ENCODE results near the gene OSBPL9. TPM values are rescaled to one million over a fixed set of nuclear protein-coding genes. Genes with fewer than 3 reads are reported as not detected.

The OSBPL9 gene
- polyA plus RNA-seq, 1 experiment, result 68.3 TPM

DNA sequence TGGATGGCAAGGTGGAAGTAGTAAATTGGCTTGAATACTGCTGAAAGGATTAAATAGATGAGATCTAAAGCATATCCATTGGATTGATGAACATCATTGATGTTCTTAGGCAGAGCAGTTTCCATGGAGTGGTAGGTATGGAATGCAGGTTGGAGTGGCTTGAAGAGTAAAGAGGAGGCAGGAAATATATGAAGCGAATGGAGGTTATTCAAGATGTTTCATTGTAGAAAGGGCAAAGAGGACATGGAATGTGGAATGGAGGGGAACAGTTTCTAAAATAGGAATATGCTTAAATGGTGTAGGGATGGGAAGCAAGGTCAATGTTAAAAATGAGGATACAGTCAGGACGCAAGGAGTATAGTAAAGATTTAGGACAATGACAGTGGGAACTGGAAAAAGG, 6.1 kb downstream of the OSBPL9 start:
- DNase-seq (ENCODE audit: low read depth), result no peak
- TF ChIP-seq CTCF (IDR thresholded peaks at IDR 0.05; ENCODE audit: insufficient read depth, low read depth, low read length), result no peak
- Histone ChIP-seq H3K27me3 (ENCODE audit: control insufficient read depth, insufficient read depth, low read length) (no peaks in the 10 kb centered on the region), H3K36me3 (ENCODE audit: control insufficient read depth, insufficient read depth, low read length) (no peaks in the 10 kb centered on the region), H3K4me3 (ENCODE audit: low read depth, low read length) (no peak overlapping the region)
- ChIA-PET CTCF (interaction anchor here (1.0 to 2.7 kb wide), 2 partner anchors 9 to 146 kb away, joined by 3 to 10 read pairs; no protein-coding TSS in a partner anchor), POLR2A (no interaction called here)

DNA sequence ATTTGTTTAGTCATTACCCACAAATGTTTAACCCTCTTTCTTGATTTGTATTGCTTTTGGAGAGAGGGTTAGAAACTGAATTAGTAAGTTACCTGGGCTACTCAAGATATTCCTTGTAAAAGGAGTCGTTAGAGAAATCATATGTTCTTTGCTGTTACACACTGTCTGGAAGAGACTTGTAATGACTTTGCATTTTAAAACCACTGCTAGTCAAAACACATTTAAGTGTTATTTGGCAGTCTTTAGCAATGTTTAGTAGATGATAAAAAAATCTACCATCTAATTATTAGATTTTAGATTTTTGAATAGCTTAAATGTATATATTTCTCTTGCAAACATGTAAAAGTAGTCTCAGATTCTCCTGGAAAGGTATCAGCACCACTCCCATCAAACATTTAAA, 6.6 kb downstream of the OSBPL9 start:
- no peak for TF ChIP-seq CTCF (IDR thresholded peaks at IDR 0.05; ENCODE audit: insufficient read depth, low read depth, low read length)
- DNase-seq (ENCODE audit: low read depth), result no peak
- no peaks in the 10 kb centered on the region for H3K36me3 ChIP-seq (ENCODE audit: control insufficient read depth, insufficient read depth, low read length)
- no peak overlapping the region for H3K4me3 ChIP-seq (ENCODE audit: low read depth, low read length)
- H3K27me3 ChIP-seq (ENCODE audit: control insufficient read depth, insufficient read depth, low read length), result no peaks in the 10 kb centered on the region
- POLR2A ChIA-PET, result no interaction called here
- CTCF ChIA-PET, result interaction anchor here (2.7 kb wide), 1 partner anchor 145 kb away, joined by 10 read pairs; no protein-coding TSS in a partner anchor

DNA sequence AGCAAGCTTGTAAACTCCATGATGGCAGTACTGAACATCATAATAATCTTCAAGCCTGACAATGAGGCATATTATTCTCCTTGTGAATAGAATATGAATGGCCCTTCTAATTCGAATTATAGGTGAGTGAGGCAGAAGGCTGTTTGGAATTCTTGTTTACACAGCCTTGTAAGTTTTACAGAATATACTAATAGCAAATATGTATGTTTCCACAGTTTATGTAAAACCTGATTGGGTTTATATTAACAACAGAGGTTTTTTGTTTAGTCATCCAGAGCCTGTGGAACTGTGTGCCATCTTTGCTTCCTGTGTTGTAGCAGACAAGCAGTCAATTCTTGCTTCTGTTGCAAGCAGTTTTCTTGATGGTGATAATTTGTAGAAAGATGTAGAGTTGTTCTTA, 8.0 kb downstream of the OSBPL9 start:
- POLR2A ChIA-PET, result no interaction called here
- TF ChIP-seq CTCF (IDR thresholded peaks at IDR 0.05; ENCODE audit: insufficient read depth, low read depth, low read length), result no peak
- DNase-seq (ENCODE audit: low read depth), result no peak
- no peaks in the 10 kb centered on the region for H3K36me3 ChIP-seq (ENCODE audit: control insufficient read depth, insufficient read depth, low read length)
- H3K27me3 ChIP-seq (ENCODE audit: control insufficient read depth, insufficient read depth, low read length), result no peaks in the 10 kb centered on the region
- no peak overlapping the region for H3K4me3 ChIP-seq (ENCODE audit: low read depth, low read length)
- CTCF ChIA-PET, result no interaction called here

DNA sequence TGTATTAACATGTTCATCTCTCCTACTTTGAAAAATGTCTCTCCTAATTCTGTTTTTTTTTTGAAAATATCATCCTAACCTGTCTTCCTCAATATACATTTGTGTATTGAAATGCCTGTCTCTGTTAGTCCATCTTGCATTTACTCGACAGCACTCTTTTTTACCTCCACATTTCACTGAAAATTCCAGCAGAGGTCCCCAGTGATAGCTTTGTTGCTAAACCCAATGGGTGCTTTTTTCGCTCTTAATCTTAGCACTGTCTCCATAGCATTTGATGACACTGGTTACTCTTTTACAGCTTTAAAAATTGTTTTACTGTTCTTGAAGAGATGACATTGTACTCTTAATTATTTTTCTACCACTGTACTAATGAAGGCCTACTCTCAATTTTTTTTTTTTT, 10.8 kb downstream of the OSBPL9 start:
- Histone ChIP-seq H3K36me3 (ENCODE audit: control insufficient read depth, insufficient read depth, low read length) (no peaks in the 10 kb centered on the region), H3K27me3 (ENCODE audit: control insufficient read depth, insufficient read depth, low read length) (no peaks in the 10 kb centered on the region), H3K4me3 (ENCODE audit: low read depth, low read length) (no peak overlapping the region)
- ChIA-PET CTCF (interaction anchor here (0.7 to 2.9 kb wide), 8 partner anchors 9 to 340 kb away, joined by 3 to 20 read pairs (median 4); no protein-coding TSS in a partner anchor), POLR2A (interaction anchor here (0.7 kb wide), 1 partner anchor 26 kb away, joined by 6 read pairs; no protein-coding TSS in a partner anchor)
- TF ChIP-seq CTCF (IDR thresholded peaks at IDR 0.05; ENCODE audit: insufficient read depth, low read depth, low read length), result peak; percentile 57
- DNase-seq (ENCODE audit: low read depth), result no peak

DNA sequence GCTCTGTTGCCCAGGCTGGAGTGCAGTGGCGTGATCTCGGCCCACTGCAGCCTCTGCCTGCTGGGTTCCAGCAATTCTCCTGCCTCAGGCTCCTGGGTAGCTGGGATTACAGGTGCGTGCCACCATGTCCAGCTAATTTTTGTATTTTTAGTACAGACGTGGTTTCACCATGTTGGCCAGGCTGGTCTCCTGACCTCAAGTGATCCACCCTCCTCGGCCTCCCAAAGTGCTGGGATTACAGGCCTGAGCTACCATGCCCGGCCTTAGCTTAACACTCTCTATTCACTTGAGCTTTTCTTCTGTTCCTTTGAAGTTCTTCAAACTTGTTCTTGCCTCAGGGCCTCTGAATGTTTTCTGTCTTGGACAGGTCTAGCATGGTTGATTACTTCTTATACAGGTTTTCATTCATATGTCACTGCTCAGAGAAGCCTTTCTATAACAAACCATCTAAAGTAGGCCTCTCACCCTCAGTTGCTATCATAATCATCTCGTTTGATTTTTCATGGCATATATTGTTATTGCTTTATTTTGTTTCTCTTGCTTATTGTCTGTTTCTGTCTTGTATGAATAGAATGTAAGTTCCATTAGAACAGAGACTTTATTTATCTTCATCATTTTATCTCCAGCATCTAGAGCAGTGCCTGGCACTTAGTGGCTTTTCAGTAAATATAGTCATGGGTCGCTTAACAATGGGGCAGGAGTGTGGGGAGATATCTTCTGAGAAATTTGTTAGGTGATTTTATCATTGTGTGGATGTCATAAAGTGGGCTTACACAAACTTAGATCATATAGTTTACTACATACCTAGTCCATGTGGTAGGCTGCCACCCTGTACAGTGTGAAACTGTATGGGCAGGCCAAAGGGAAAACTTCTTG, 12.1 kb downstream of the OSBPL9 start:
- no peak for DNase-seq (ENCODE audit: low read depth)
- ChIA-PET POLR2A (no interaction called here), CTCF (interaction anchor here (1.0 to 2.9 kb wide), 2 partner anchors 103 to 140 kb away, joined by 4 to 20 read pairs; no protein-coding TSS in a partner anchor)
- no peaks in the 10 kb centered on the region for H3K36me3 ChIP-seq (ENCODE audit: control insufficient read depth, insufficient read depth, low read length)
- H3K27me3 ChIP-seq (ENCODE audit: control insufficient read depth, insufficient read depth, low read length), result no peaks in the 10 kb centered on the region
- no peak overlapping the region for H3K4me3 ChIP-seq (ENCODE audit: low read depth, low read length)
- no peak for TF ChIP-seq CTCF (IDR thresholded peaks at IDR 0.05; ENCODE audit: insufficient read depth, low read depth, low read length)

Measured in BJ (cell line).